CD4-positive, alpha-beta T cell treated with Interleukin-15 for 4 hours (primary cell): ENCODE results near the gene FAM229A.

Experiments used
- DNase-seq: peaks from one replicate; pipeline ENCODE4 v3.0.0-alpha.2; 2020; ENCODE audit warnings: low spot score

Gene FAM229A

GRCh38 chr1:32346532-32347157 is 15.6 kb downstream of the FAM229A start:
- DNase-seq, result no peak

- DNase-seq, result no peak
These were observed 16.9 kb downstream of the FAM229A start for GRCh38 chr1:32345289-32345827.

GRCh38 chr1:32342704-32343103 is 19.6 kb downstream of the FAM229A start:
- DNase-seq, result no peak

- DNase-seq, result no peak
These were observed 20.3 kb downstream of the FAM229A start for GRCh38 chr1:32341971-32342370.

- no peak for DNase-seq
These were observed 21.0 kb downstream of the FAM229A start for GRCh38 chr1:32341186-32341757.

GRCh38 chr1:32339363-32339978 is 22.8 kb downstream of the FAM229A start:
- DNase-seq, result no peak

GRCh38 chr1:32338637-32339145 is 23.6 kb downstream of the FAM229A start:
- DNase-seq, result no peak

- DNase-seq, result no peak
These were observed 24.2 kb downstream of the FAM229A start for GRCh38 chr1:32337855-32338636.

- DNase-seq, result peak; percentile 65
These were observed 25.2 kb downstream of the FAM229A start for GRCh38 chr1:32336963-32337675.

- DNase-seq, result no peak
These were observed 25.7 kb downstream of the FAM229A start for GRCh38 chr1:32336591-32336932.

- DNase-seq, result peak; percentile 87
These were observed 26.3 kb downstream of the FAM229A start, which contains the start of gene MARCKSL1 for GRCh38 chr1:32335790-32336590. TSS of gene MARCKSL1 (minus strand) at chr1:32336233. CDS start at chr1:32336033, 200 bp downstream.

- DNase-seq, result no peak
These were observed 26.8 kb downstream of the FAM229A start for GRCh38 chr1:32335535-32335789.

GRCh38 chr1:32334864-32335534 is 27.3 kb downstream of the FAM229A start:
- peak; percentile 63 for DNase-seq

GRCh38 chr1:32334274-32334861 is 27.9 kb downstream of the FAM229A start:
- DNase-seq, result no peak

GRCh38 chr1:32333251-32333963 is 28.9 kb downstream of the FAM229A start:
- no peak for DNase-seq

GRCh38 chr1:32332290-32333079 is 29.8 kb downstream of the FAM229A start:
- DNase-seq, result no peak

GRCh38 chr1:32331549-32331948 is 30.7 kb downstream of the FAM229A start:
- DNase-seq, result no peak

- no peak for DNase-seq
These were observed 31.6 kb downstream of the FAM229A start for GRCh38 chr1:32330558-32331151.
